ENCODE measurements around the gene MRPL54. TPM values are rescaled to one million over a fixed set of nuclear protein-coding genes. Genes with fewer than 3 reads are reported as not detected.

MRPL54 gene
- total RNA-seq, 1 donor from 2014 or later = 51.7 TPM

GRCh38 chr19:3784607-3785450 lies 22.3 kb downstream of the MRPL54 start:
- DNase-seq (ENCODE audit: low spot score) = no peak

- no peak for DNase-seq (ENCODE audit: low spot score)
Measured at GRCh38 chr19:3785451-3785937, 23.0 kb downstream of the MRPL54 start.

DNA sequence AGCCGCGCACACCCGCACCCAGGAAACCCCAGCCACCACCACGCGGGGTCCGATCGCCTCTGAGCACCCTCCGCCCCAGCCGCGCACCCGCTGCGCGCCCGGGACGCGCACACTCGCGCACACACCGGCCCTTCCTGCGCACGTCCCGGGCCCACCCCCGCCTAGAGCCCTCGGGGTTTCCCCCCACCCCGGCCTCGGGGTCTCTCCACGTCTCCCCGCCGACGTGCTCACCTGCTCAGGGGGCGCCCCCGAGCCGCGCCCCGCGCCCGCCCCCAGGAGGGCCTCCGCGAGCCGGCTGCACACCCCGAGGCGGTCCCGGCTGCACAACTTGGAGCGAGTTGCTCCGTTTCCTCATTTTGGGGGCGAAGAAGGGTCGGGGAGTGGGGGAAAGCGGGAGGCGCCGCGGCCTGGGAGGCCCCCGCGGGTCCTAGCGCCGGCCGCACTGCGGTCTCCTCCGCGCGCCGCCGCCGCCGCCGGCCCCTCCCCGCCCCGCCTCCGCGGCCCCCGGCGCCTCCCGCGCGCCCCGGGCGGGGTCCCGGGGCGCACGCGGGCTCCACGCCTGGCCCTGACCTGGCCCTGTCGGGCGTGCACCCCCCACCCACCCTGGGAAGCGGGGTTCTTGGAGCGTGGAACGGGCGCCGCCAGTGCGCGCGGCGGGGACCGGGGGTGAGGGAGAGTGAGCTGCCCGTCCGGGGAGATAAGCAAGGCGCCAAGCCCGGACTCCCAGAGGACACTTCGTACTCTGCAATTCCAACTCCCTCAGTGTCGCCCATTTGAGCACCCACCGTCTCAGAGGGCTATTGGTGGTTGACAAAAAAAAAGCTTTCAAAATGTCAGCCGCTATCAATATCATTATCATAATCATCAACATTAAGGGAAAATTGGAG lies 23.7 kb downstream of the MRPL54 start, which contains the start of gene MATK:
TSS of gene MATK (minus strand) at position 444 of the 887 bp plus-strand sequence. CDS start 1,246 bp downstream, outside the sequence.
- no peak for DNase-seq (ENCODE audit: low spot score)

DNA sequence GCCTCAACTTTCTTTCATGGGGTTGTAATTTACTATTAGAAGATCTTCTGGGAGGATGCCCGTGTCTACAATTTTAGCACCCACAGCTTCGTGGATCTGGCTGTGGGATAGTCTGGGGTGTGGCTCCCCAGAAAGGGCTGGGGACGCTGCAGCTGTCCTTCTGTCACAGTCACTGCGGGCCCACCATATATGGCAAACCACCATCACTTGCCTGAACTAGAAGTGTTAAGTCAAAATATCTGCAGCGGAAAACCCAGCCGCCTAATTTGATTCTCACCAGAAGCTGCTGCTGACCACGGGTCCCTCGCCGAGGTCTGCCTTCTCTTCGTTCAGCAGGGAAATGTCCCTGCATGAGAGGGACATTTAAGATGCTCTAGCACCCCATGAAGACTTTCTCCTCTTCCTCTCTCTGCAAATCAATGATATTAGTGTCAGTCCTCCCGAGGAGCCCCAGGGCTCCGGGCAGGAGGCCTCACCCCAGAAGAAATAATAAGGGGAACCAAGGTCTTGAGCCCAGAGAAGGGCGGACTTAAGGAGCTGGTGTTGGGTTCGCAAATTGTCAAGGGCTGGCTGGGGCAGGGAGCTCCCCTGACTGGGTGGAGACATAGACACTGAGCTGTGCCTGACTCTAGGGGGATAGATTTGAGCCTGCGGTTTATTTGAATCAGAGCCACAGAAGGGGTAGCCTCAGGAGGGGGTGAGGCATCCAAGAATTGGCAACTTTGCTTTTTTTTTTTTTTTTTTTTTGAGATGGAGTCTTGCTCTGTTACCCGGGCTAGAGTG lies 26.7 kb downstream of the MRPL54 start:
- DNase-seq (ENCODE audit: low spot score) = no peak

DNA sequence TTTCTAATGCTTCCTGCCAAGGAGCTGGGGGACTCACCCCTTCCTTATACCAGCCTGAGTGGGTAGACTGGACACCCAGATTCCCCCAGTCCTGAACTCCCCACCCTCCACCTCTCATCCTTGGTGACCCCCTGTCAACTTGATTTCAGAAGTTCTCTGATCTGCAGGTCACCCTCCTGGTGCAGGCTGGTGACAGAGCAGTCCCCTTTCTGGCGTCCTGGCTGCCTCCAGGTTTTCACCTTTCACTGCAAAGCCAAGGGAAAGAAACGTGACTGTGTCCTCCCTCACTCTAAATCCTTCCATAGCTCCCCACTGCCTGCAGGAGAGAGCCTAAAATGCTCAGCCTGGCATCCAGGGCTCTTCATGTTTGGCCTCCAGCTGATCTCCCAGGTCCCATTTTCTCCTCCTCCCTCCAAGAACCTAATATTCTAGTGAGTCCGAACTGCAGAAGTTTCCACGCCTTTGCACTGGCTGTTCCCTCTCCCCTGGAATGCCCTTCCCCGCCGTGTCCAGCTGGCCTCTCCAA lies 27.8 kb downstream of the MRPL54 start:
- DNase-seq (ENCODE audit: low spot score) = no peak

- no peak for DNase-seq (ENCODE audit: low spot score)
Measured at GRCh38 chr19:3790941-3791340, 28.5 kb downstream of the MRPL54 start.

DNA sequence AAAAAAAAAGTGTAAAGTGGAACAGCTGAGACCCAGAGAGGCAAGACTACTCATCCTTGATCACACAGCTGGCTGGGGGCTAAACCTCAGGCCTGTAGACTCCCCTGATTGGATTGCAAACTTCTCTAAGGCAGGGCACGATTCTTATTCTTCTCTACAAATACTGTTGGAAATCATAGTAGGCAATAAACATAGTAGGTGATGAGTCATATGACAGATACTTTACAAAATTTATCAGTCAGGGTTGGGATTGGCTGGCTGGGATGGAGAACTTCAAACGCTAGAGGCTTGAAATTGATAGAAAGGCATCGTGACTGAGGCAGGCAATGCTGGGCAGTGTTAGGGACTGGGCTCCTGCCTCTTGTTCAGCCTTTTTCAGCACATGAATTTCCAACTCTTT lies 29.6 kb downstream of the MRPL54 start:
- DNase-seq (ENCODE audit: low spot score) = no peak

- no peak for DNase-seq (ENCODE audit: low spot score)
Measured at GRCh38 chr19:3793799-3794198, 31.3 kb downstream of the MRPL54 start.

GRCh38 chr19:3796358-3796757 lies 33.9 kb downstream of the MRPL54 start:
- no peak for DNase-seq (ENCODE audit: low spot score)

- DNase-seq (ENCODE audit: low spot score) = no peak
Measured at GRCh38 chr19:3798137-3798536, 35.7 kb downstream of the MRPL54 start.

DNA sequence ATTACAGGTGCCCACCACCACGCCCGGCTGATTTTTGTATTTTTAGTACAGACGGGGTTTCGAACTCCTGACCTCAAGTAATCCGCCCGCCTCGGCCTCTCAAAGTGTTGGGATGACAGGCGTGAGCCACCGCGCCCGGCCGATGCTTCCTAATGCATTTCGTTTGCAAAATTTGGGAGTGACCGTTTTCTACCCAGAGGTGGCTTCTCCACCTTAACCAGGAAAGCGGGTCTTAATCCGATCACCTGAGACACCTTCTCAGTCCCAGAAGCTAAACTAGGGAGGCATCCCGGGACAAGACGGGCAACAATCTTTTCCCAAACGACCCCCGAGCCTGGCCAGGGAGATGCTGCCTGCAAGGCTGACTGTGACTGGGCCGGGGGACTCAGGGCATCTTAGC lies 38.5 kb downstream of the MRPL54 start:
- DNase-seq (ENCODE audit: low spot score) = no peak

DNA sequence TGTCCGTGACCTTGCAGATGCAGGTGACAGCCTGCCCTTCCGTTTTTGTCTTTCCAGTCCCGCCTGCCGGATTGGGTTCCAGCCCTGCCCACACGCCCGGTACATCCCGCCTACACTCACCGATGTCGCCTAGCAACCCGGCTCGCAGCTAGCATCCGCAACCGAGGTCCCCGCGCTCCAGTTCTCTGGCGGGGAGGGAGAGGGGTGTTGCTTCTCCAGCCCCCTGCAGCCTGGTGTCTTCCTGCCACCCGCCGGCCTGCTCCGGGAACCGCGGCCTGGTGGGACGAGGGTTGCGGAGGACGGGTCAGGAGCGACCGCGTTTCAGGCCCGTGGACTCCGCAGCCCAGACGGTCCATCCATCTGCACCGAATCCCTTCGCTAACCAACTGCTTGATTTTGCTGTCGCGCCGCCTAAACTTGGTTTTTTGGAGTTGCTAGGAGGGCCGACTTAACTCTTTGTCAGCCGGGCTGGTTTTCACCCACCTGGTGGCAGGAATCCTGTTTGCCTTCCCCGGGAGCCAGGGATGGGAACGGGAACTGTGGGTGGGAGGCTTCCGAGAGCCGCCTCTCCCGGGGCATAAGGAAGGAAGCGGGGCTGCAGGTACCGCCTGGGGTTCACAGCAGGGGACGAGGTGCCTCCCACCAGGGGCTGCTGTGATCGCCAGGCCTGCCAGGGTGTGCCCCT lies 39.1 kb downstream of the MRPL54 start:
- no peak for DNase-seq (ENCODE audit: low spot score)

DNA sequence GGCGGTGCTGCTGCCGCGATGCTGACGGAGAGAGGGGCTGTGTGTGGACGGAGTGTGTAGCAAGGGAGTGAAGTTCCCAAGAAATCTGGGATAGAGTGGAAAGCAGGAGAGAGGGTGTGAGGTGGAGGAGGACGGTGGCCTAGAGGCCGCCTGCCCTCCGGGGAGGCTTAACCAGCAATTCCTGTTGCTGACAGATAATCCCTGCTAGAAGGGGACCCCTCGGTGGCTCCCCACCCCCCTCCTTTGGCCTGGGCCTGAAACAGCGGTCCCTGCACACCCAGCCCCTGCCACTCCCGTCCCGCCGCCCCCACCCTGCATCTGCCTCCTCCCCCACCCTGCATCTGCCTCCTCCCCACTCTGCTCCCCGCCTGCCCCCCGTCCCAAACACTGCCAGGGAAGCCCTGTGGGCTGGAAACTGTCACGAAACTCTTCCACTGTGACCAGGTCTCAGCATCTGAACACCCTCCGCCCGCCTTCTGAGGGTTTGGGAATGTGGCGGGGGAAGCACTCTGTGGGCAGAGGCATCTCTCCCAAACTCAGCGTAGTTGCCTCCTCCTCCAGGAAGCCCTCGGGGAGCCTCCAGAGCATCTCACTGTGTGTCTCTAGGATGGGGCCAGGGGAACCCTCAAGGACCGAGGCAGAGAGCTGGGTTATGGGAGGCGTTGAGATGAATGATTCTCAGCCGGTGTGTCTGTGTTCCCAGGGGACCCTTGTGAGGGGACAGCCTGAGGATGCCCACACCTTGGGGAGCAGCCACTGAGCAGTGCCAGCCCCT lies 40.8 kb downstream of the MRPL54 start:
- DNase-seq (ENCODE audit: low spot score) = no peak

- no peak for DNase-seq (ENCODE audit: low spot score)
Measured at GRCh38 chr19:3803986-3804385, 41.5 kb downstream of the MRPL54 start.

DNA sequence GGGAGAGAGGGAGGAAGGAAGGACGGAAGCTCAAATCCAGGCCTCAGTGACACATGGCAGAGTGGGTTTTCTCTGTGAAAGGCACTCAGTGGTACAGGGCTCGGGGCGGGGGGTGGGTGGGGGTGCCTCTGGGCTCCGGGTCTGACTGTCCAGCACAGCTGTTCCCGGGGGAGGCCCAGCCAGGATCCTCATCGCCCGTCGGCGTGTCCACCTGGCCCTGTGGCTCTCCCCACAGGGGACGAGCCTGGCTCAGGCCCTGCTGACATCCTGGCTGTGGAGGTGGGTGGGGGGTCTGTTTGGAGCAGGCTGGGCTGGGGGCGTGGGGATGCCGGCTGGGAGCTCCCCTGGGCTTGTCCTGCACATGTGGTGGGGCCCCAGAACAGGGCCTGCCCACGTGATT lies 41.9 kb downstream of the MRPL54 start:
- DNase-seq (ENCODE audit: low spot score) = no peak

- no peak for DNase-seq (ENCODE audit: low spot score)
Measured at GRCh38 chr19:3805859-3806258, 43.4 kb downstream of the MRPL54 start.

GRCh38 chr19:3807131-3807480 lies 44.6 kb downstream of the MRPL54 start:
- no peak for DNase-seq (ENCODE audit: low spot score)

- DNase-seq (ENCODE audit: low spot score) = no peak
Measured at GRCh38 chr19:3807574-3808354, 45.3 kb downstream of the MRPL54 start.

DNA sequence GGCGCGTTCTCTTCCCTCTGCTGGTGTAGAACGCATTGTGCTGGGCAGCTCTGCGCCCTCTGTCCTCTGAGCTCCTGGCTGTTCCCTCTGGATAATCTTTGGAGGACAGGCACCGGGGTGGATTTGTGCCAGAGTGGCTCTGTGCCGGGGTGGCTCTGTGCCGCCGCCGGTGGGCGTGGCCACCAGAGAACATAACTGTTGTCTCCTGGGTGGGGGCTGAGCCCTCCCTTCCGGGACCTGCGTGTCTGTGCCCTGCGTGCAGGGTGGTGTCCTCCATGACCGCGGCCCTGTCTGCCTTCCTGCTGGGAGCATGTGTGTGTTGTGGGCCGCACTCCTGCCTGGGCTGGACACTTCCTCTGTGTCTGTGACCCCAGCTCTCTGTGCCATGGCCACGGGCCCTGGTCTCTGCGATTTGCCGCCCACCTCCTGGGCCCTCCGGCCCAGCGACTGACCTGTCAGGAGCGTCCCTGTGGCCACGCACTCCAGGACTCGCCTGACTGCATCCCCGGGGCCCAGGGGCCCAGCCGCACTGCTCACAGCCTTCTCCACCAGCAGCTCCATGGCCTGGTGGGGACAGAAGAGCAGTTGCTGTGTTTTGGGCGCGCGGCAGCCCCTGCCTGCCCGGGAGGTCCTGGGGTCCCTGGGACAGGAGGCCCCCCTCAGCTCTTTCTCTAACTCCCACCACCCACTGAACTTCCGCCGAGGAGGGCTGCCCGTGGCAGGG lies 46.1 kb downstream of the MRPL54 start:
- DNase-seq (ENCODE audit: low spot score) = no peak
